CD14-positive monocyte (primary cell): Measurements from ENCODE around the gene SLA2. TPM values are rescaled to one million over a fixed set of nuclear protein-coding genes. Genes with fewer than 3 reads are reported as not detected.

Experiments
- DNase-seq, 3 donors: peaks; one replicate each; pipeline ENCODE4 v3.0.0-alpha.2; 2011 to 2022
- H2AFZ ChIP-seq: 2 replicates; pipeline ENCODE4 v1.6.0; 2012; ENCODE audit warnings: mild to moderate bottlenecking, low read depth, low read length, inconsistent platforms; ENCODE audit not compliant: insufficient read depth, poor library complexity, severe bottlenecking
- H3K27ac ChIP-seq, 2 donors: 1 replicate in 1 of 2; 2 replicates in 1 of 2; pipeline ENCODE4 v1.5.1; 2012 to 2013; ENCODE audit warnings: low read length in 2 of 2, control low read depth in 1 of 2, inconsistent platforms in 1 of 2, low read depth in 1 of 2, mild to moderate bottlenecking in 1 of 2
- H3K27me3 ChIP-seq, 2 donors: one replicate each; pipeline versions ENCODE4 v1.6.0 to v1.6.1; 2011 to 2013; ENCODE audit warnings: low read length in 2 of 2; ENCODE audit not compliant: control insufficient read depth in 2 of 2, insufficient read depth in 2 of 2
- H3K36me3 ChIP-seq, 2 donors: replicated peaks in 1 of 2; 1 replicate in 1 of 2; 2 replicates in 1 of 2; pipeline versions ENCODE4 v1.5.1 to v1.6.1; 2012 to 2013; ENCODE audit warnings: low read length in 2 of 2, control low read depth in 1 of 2, inconsistent platforms in 1 of 2, mild to moderate bottlenecking in 1 of 2; ENCODE audit not compliant: insufficient read depth in 2 of 2, control insufficient read depth in 1 of 2
- H3K4me1 ChIP-seq, 2 donors: 1 replicate in 1 of 2; 2 replicates in 1 of 2; pipeline versions ENCODE4 v1.5.1 to v1.6.1; 2012 to 2013; ENCODE audit warnings: low read length in 2 of 2, control low read depth in 1 of 2, inconsistent platforms in 1 of 2, mild to moderate bottlenecking in 1 of 2, moderate library complexity in 1 of 2; ENCODE audit not compliant: insufficient read depth in 2 of 2, control insufficient read depth in 1 of 2
- H3K4me2 ChIP-seq: replicated peaks from 2 replicates; pipeline ENCODE3; 2012; ENCODE audit warnings: low read length, moderate library complexity, mild to moderate bottlenecking; ENCODE audit not compliant: poor library complexity, severe bottlenecking; ENCODE audit errors: extremely low read depth
- H3K4me3 ChIP-seq, 3 experiments: fragments of 200-600 bp in 1 of 3; sonication (generic) in 1 of 3; replicated peaks in 1 of 3; 1 replicate in 2 of 3; 2 replicates in 1 of 3; pipeline ENCODE4 v1.5.1; 2011 to 2013; ENCODE audit warnings: low read length in 3 of 3, mild to moderate bottlenecking in 3 of 3, control low read depth in 2 of 3, low read depth in 2 of 3, inconsistent platforms in 1 of 3, moderate library complexity in 1 of 3
- H3K79me2 ChIP-seq: 2 replicates; pipeline ENCODE4 v1.6.0; 2012; ENCODE audit warnings: mild to moderate bottlenecking, control low read depth, inconsistent platforms, low read length, moderate library complexity; ENCODE audit not compliant: insufficient read depth
- H3K9ac ChIP-seq: 2 replicates; pipeline ENCODE4 v1.6.0; 2017; ENCODE audit warnings: low read length, mild to moderate bottlenecking; ENCODE audit not compliant: insufficient read depth, poor library complexity, severe bottlenecking
- H3K9me3 ChIP-seq, 2 donors: replicated peaks in 1 of 2; 1 replicate in 1 of 2; 2 replicates in 1 of 2; pipeline versions ENCODE4 v1.5.1 to v1.6.1; 2012 to 2013; ENCODE audit warnings: low read length in 2 of 2, control low read depth in 1 of 2; ENCODE audit not compliant: control insufficient read depth in 1 of 2, insufficient read depth in 1 of 2
- H4K20me1 ChIP-seq: 2 replicates; pipeline ENCODE4 v1.6.0; 2012; ENCODE audit warnings: mild to moderate bottlenecking, low read length, control low read depth, moderate library complexity; ENCODE audit not compliant: insufficient read depth
- H3K27ac Mint-ChIP-seq, 7 donors: one replicate each; pipeline ENCODE4 v1.8.0; 2020; ENCODE audit warnings: mild to moderate bottlenecking in 7 of 7, mixed read lengths in 7 of 7, moderate library complexity in 6 of 7, inconsistent platforms in 2 of 7
- H3K27me3 Mint-ChIP-seq, 3 donors: one replicate each; pipeline ENCODE4 v1.8.0; 2021 to 2022; ENCODE audit warnings: low read depth in 3 of 3, mild to moderate bottlenecking in 3 of 3, mixed read lengths in 3 of 3, moderate library complexity in 3 of 3, inconsistent platforms in 1 of 3
- H3K36me3 Mint-ChIP-seq, 2 donors: one replicate each; pipeline ENCODE4 v1.8.0; 2020; ENCODE audit warnings: mixed read lengths in 2 of 2, inconsistent platforms in 1 of 2, mild to moderate bottlenecking in 1 of 2
- H3K4me1 Mint-ChIP-seq: one replicate; pipeline ENCODE4 v1.8.0; 2020; ENCODE audit warnings: mild to moderate bottlenecking, mixed read lengths
- H3K4me3 Mint-ChIP-seq, 2 donors: one replicate each; pipeline ENCODE4 v1.8.0; 2020; ENCODE audit warnings: mild to moderate bottlenecking in 2 of 2, mixed read lengths in 2 of 2, moderate library complexity in 1 of 2
- H3K9me3 Mint-ChIP-seq, 7 donors: one replicate each; pipeline ENCODE4 v1.8.0; 2020 to 2022; ENCODE audit warnings: mixed read lengths in 7 of 7, mild to moderate bottlenecking in 6 of 7, moderate library complexity in 6 of 7, inconsistent platforms in 2 of 7
- CTCF ChIP-seq: fragments of 200-600 bp; IDR thresholded peaks from one replicate; pipeline ENCODE4 v1.8.0; 2022; ENCODE audit warnings: antibody characterized with exemption, mild to moderate bottlenecking
- WGBS: methylation state at CpG from one replicate; pipeline ENCODE4 v1.1.5; 2013; ENCODE audit warnings: missing lambda C conversion rate; ENCODE audit not compliant: insufficient coverage; 5-methylcytosine and 5-hydroxymethylcytosine counted together
- intact Hi-C, 2 donors: fragments of 100-400 bp; cut with micrococcal nuclease; formaldehyde crosslinking; loops; one replicate each; pipeline versions ENCODE4 v1.15.0 to v1.15.1; 2023
- polyA plus RNA-seq, 3 donors: library from polyadenylated mRNA; depleted of rRNA in 1 of 3; unstranded in 2 of 3; stranded (reverse) in 1 of 3; fragments of 300-500 nt in 2 of 3; fragments of >200 nt in 1 of 3; fragmentation: Illumina TruSeq in 2 of 3; gene quantifications; 1 replicate in 2 of 3; 2 replicates in 1 of 3; pipeline ENCODE4 v1.2.3, GENCODE V29; 2012 to 2021

Gene SLA2
- polyA plus RNA-seq, 3 donors: 0.16 to 0.19 (median 0.17) TPM

GRCh38 chr20:36644706-36645095 is 1.3 kb downstream of the SLA2 start:
- H3K4me1 Mint-ChIP-seq: peaks cover 15% of the 10 kb centered on the region
- peak overlapping the region in 1 of 2 donors; percentile 60 for H3K4me3 Mint-ChIP-seq
- H3K79me2 ChIP-seq: no peaks in the 10 kb centered on the region
- H2AFZ ChIP-seq: no peak overlapping the region
- H3K36me3 ChIP-seq: no peaks in the 10 kb centered on the region
- H4K20me1 ChIP-seq: no peaks in the 10 kb centered on the region
- H3K27me3 ChIP-seq: no peaks in the 10 kb centered on the region
- no peaks in the 10 kb centered on the region for H3K36me3 Mint-ChIP-seq
- H3K9ac ChIP-seq: no peak overlapping the region
- intact Hi-C loops: no loop called here
- H3K27ac Mint-ChIP-seq: no peak overlapping the region
- H3K4me1 ChIP-seq: peaks cover 11 to 13% of the 10 kb centered on the region in 2 donors
- no peaks in the 10 kb centered on the region for H3K9me3 Mint-ChIP-seq
- 82% methylated on average over 1 of the region's 7 CpGs for WGBS
- no peak overlapping the region for H3K4me3 ChIP-seq
- no peak for DNase-seq
- H3K4me2 ChIP-seq: no peak overlapping the region
- H3K27me3 Mint-ChIP-seq: peaks cover 0 to 2% (median under 1%) of the 10 kb centered on the region in 3 donors
- no peak overlapping the region for H3K27ac ChIP-seq
- no peak for TF ChIP-seq CTCF
- no peaks in the 10 kb centered on the region for H3K9me3 ChIP-seq

- Histone ChIP-seq H2AFZ (no peak overlapping the region), H3K36me3 (no peaks in the 10 kb centered on the region), H3K27me3 (no peaks in the 10 kb centered on the region), H3K4me1 (peaks cover 11 to 13% of the 10 kb centered on the region in 2 donors), H4K20me1 (no peaks in the 10 kb centered on the region), H3K9me3 (no peaks in the 10 kb centered on the region), H3K27ac (no peak overlapping the region), H3K9ac (no peak overlapping the region), H3K4me3 (no peak overlapping the region), H3K4me2 (no peak overlapping the region), H3K79me2 (no peaks in the 10 kb centered on the region)
- 63% methylated on average over 2 of the region's 5 CpGs for WGBS
- H3K4me3 Mint-ChIP-seq: peak overlapping the region in 1 of 2 donors; percentile 60
- no peak overlapping the region for H3K27ac Mint-ChIP-seq
- peaks cover 15% of the 10 kb centered on the region for H3K4me1 Mint-ChIP-seq
- TF ChIP-seq CTCF: no peak
- H3K27me3 Mint-ChIP-seq: peaks cover 0 to 2% (median 0%) of the 10 kb centered on the region in 3 donors
- H3K9me3 Mint-ChIP-seq: no peaks in the 10 kb centered on the region
- H3K36me3 Mint-ChIP-seq: no peaks in the 10 kb centered on the region
- intact Hi-C loops: no loop called here
- no peak for DNase-seq
Observed at GRCh38 chr20:36644032-36644705, 1.8 kb downstream of the SLA2 start.
